Measurements from ENCODE around the gene KIF21B.

GRCh38 chr1:201013031-201013485 is 10.5 kb downstream of the KIF21B start:
- TF ChIP-seq EZH2 (IDR thresholded peaks at IDR 0.05; ENCODE audit: insufficient read depth, poor library complexity, severe bottlenecking), result no peak
- no peak for TF ChIP-seq EZH2phosphoT487 (IDR thresholded peaks at IDR 0.05; ENCODE audit: insufficient read depth, low read depth)

All from GM23248 (cell line).